Cardiac muscle cell (in vitro differentiated cells and primary cell): ENCODE data around the gene SLC5A5. TPM values are rescaled to one million over a fixed set of nuclear protein-coding genes. Genes with fewer than 3 reads are reported as not detected.
A peak's percentile ranks its signal among the peaks of the same experiment; 100 is the strongest.

Source experiments
- DNase-seq, 2 donors: peaks; one replicate each; pipeline versions ENCODE4 v3.0.0 to v3.0.0-alpha.2; 2010 to 2017; ENCODE audit warnings: low read depth in 1 of 2, low spot score in 1 of 2
- H3K27ac ChIP-seq: fragments of 200-600 bp; sonication (generic); 2 replicates; pipeline ENCODE4 v1.5.1; 2016
- H3K27me3 ChIP-seq: fragments of 200-600 bp; sonication (generic); 2 replicates; pipeline ENCODE4 v1.6.0; 2016; ENCODE audit warnings: control low read depth
- H3K36me3 ChIP-seq: fragments of 200-600 bp; sonication (generic); 2 replicates; pipeline ENCODE4 v1.5.1; 2016; ENCODE audit warnings: control low read depth
- H3K4me1 ChIP-seq: fragments of 200-600 bp; sonication (generic); 2 replicates; pipeline ENCODE4 v1.8.1; 2017; ENCODE audit warnings: low read depth, mild to moderate bottlenecking, mixed run types
- H3K4me3 ChIP-seq: fragments of 200-600 bp; sonication (generic); 2 replicates; pipeline ENCODE4 v1.5.1; 2016; ENCODE audit warnings: mild to moderate bottlenecking
- H3K9me3 ChIP-seq: fragments of 200-600 bp; sonication (generic); 2 replicates; pipeline ENCODE4 v1.5.1; 2017; ENCODE audit warnings: low read depth, mild to moderate bottlenecking, control low read depth
- polyA plus RNA-seq: library from polyadenylated mRNA; unstranded; fragments of >200 nt; fragmentation: Nextera tagmentation; extraction: Ambion mirVana; gene quantifications from 2 replicates; pipeline ENCODE4 v1.2.1, GENCODE V29; 2016
- total RNA-seq: library from RNA; depleted of rRNA; stranded (reverse); fragments of >200 nt; gene quantifications from 2 replicates; pipeline ENCODE4 v1.2.3, GENCODE V29; 2016
- TF ChIP-seq, protein P1 (sequence below): IDR thresholded peaks from 2 replicates; pipeline ENCODE4 v1.5.1; 2012; ENCODE audit warnings: low read depth, mild to moderate bottlenecking, low read length

The SLC5A5 gene
- total and polyA plus RNA-seq, 2 experiments from 2014 or later, result 0.21 TPM; not detected in 1

DNA sequence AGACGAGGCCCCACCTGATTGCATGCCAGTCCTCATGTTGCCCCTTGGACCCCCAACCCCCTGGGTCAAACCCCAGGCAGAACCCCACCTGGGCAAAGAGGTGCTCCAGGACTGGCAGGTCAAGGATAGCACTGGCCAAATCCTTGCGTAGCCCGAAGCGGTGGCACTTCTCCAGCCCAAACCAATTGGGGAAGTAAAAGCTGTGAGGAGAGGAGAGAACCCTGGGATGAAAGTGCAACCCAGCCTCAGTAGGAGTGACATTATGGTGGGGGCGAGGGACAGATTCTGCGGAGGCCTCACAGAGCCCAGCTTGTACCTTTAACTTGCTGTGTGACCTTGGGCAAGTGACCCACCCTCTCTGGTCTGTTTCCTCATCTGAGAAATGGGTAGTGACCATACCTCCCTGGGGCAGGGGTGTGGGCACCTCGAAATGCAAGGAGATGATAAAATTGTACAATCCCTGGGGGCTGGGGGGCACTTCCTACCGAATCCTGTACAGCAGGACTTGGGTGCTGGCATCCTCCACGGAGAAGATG lies 28.4 kb upstream of the SLC5A5 start:
- TF ChIP-seq, protein P1, sequence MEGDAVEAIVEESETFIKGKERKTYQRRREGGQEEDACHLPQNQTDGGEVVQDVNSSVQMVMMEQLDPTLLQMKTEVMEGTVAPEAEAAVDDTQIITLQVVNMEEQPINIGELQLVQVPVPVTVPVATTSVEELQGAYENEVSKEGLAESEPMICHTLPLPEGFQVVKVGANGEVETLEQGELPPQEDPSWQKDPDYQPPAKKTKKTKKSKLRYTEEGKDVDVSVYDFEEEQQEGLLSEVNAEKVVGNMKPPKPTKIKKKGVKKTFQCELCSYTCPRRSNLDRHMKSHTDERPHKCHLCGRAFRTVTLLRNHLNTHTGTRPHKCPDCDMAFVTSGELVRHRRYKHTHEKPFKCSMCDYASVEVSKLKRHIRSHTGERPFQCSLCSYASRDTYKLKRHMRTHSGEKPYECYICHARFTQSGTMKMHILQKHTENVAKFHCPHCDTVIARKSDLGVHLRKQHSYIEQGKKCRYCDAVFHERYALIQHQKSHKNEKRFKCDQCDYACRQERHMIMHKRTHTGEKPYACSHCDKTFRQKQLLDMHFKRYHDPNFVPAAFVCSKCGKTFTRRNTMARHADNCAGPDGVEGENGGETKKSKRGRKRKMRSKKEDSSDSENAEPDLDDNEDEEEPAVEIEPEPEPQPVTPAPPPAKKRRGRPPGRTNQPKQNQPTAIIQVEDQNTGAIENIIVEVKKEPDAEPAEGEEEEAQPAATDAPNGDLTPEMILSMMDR, result no peak
- Histone ChIP-seq H3K9me3 (no peaks in the 10 kb centered on the region), H3K27ac (no peak overlapping the region), H3K36me3 (no peaks in the 10 kb centered on the region), H3K4me3 (no peak overlapping the region), H3K27me3 (no peaks in the 10 kb centered on the region), H3K4me1 (peaks cover 3% of the 10 kb centered on the region)
- DNase-seq, result no peak

DNA sequence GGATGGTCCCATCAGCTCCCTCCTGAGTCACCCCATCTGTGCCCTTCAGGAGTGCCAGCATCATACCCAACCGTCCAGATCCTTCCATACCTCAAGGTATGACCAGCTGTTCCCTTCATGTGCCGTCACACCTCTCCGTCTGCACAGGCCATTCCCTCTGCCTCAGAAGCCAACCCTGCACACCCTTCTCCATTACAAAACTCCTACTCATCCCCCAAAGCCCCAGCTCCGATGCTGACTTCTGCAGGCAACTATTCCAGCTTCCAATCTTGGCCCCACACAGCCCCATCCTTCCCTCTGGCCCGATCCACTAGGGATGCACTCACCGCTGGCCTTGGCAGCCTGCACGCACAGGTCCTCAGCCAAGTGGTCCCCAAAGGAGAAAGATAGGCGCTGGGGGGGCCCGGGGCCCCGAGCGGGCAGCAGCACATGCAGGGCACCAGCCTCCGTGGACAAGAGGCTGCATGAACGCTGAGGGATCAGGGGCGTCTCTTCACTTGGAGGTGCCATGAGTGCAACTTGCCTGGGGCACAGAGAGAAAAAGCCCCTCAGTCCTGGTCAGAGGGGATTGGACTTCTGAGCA lies 27.7 kb upstream of the SLC5A5 start:
- H3K4me1 ChIP-seq, result peaks cover 3% of the 10 kb centered on the region
- H3K27me3 ChIP-seq, result no peaks in the 10 kb centered on the region
- H3K4me3 ChIP-seq, result no peak overlapping the region
- TF ChIP-seq, protein P1, result no peak
- no peak for DNase-seq
- H3K27ac ChIP-seq, result no peak overlapping the region
- H3K36me3 ChIP-seq, result no peaks in the 10 kb centered on the region
- no peaks in the 10 kb centered on the region for H3K9me3 ChIP-seq

DNA sequence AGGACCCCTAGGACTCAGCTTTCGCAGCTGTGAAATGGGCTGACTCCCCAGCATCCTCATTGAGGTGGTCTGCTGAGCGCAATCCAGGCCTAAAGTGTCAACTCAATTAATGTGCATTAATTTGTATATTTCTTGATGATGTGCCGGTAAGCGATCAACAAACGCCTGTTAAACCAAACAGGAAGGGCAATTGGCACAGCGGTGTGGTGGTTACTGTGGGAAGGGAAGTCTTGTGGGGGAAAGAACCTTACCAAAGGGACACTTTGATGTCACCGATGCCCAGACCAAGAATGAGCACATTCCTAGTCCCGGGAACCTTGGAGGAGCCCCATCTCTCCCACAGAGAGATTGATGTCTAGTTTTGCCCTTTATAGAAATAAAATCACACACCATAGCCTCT lies 25.6 kb upstream of the SLC5A5 start:
- H3K4me3 ChIP-seq, result no peak overlapping the region
- no peaks in the 10 kb centered on the region for H3K36me3 ChIP-seq
- H3K27me3 ChIP-seq, result no peaks in the 10 kb centered on the region
- TF ChIP-seq, protein P1, result no peak
- peaks cover 3% of the 10 kb centered on the region for H3K4me1 ChIP-seq
- H3K27ac ChIP-seq, result no peak overlapping the region
- no peaks in the 10 kb centered on the region for H3K9me3 ChIP-seq
- no peak for DNase-seq

DNA sequence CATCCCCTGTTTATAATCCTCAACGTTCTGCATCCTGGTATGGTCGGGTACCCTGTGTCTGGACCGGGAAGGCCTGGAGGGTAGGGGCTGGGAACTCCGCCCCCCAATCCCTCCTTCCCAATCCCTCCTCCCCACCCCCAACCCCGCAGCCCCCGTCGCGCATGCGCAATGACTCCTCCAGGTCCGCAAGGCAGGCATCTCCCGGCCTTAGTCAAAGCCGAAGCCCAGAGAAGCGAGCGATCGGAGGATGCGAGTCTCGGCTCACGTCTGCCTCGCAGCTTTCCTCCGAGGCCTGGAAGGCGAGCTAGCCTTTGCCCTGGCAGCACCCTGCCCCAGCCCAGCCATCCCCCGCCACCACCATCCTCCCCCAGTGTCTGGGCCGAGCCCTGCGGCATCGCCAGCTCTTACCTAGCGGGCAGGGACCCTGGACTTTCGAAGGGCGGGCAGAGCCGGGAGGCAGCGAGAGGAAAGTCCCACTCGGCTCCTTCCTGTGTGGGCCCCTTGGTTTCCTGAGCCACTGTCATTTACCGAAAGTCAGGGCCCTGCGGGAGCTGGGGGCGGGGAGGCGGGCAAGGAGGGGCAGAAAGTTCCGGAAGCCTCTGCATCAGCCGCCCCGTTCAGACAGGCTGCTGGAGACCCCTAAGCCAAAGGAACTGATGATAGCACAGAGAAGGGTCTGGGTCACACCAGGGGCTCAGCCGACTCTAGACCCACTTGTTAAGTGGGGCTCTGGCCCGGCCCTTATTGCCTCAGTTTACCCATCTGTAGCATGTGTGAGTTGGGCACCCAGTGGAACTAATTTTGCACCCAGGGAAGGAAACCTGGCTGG lies 24.0 kb upstream of the SLC5A5 start, which contains the start of gene JAK3:
JAK3 (minus strand) TSS at position 445 of the 829 bp plus-strand sequence. CDS start 3,565 bp downstream, outside the sequence.
- H3K9me3 ChIP-seq, result no peaks in the 10 kb centered on the region
- H3K36me3 ChIP-seq, result no peaks in the 10 kb centered on the region
- TF ChIP-seq, protein P1, result no peak
- no peaks in the 10 kb centered on the region for H3K27me3 ChIP-seq
- DNase-seq, result peak; percentile 83 to 89
- H3K27ac ChIP-seq, result no peak within 1 kb of the TSS
- no peak within 1 kb of the TSS for H3K4me3 ChIP-seq
- H3K4me1 ChIP-seq, result no peaks in the 10 kb centered on the region

DNA sequence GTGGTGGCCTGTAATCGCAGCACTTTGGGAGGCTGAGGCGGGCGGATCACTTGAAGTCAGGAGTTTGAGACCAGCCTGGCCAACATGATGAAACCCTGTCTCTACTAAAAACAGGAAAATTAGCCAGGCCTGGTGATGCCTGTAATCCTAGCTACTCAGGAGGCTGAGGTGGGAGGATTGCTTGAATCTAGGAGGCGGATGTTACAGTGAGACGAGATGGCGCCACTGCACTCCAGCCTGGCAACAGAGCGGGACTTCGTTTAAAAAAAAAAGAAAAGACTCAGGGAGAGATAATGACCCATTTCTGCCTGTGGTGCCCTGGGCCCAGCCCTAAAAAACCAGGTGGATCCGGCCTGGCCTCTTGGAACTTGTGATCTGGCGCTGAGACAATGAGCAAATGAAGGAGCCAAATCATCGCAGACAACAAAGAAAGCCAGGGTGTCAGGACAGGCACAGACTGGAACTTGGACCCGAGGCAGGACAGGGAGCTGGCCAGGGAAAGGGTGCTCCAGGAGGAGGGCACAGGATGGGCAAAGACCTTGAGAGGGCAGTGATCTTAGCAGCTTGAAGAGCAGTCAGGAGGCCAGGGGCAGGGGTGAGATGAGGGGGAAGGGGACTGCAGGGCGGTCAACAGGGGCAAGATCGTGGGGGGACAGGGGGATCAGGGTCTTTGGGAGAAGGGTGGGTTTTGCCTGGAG lies 23.0 kb upstream of the SLC5A5 start:
- H3K36me3 ChIP-seq, result no peaks in the 10 kb centered on the region
- no peaks in the 10 kb centered on the region for H3K9me3 ChIP-seq
- no peak overlapping the region for H3K27ac ChIP-seq
- no peak overlapping the region for H3K4me3 ChIP-seq
- H3K4me1 ChIP-seq, result no peaks in the 10 kb centered on the region
- H3K27me3 ChIP-seq, result no peaks in the 10 kb centered on the region
- TF ChIP-seq, protein P1, result no peak
- no peak for DNase-seq
